ENCODE measurements around the gene SLC6A3.

DNA sequence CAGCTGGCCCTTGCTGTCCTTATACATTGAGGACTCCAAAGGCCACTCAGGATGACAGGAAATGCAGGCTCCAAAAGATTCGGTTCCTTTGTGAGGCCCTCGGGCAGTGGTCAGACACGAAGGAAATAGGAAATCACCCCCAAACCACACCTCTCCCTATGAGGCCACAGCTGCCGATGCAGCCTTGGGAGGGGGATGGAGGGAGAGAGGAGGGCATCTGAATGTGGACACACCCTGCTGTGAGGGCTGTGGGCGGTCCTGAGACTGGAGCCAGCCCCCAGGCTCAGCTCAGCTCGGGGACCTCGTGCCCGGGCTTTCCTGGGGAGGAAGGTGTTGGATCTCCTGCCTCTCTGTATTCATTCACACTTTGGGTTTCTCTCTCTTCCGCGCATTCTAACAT lies 97.7 kb downstream of the SLC6A3 start:
- TF ChIP-seq, protein P1, sequence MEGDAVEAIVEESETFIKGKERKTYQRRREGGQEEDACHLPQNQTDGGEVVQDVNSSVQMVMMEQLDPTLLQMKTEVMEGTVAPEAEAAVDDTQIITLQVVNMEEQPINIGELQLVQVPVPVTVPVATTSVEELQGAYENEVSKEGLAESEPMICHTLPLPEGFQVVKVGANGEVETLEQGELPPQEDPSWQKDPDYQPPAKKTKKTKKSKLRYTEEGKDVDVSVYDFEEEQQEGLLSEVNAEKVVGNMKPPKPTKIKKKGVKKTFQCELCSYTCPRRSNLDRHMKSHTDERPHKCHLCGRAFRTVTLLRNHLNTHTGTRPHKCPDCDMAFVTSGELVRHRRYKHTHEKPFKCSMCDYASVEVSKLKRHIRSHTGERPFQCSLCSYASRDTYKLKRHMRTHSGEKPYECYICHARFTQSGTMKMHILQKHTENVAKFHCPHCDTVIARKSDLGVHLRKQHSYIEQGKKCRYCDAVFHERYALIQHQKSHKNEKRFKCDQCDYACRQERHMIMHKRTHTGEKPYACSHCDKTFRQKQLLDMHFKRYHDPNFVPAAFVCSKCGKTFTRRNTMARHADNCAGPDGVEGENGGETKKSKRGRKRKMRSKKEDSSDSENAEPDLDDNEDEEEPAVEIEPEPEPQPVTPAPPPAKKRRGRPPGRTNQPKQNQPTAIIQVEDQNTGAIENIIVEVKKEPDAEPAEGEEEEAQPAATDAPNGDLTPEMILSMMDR (conservative IDR thresholded peaks at IDR 0.05): no peak
- TF ChIP-seq ZFX (IDR thresholded peaks at IDR 0.05): no peak

Data from C4-2B (cell line).